AG10803 (cell line): ENCODE results near the gene KCNH5.
"Not testable (repeated sequence)": the region's sequence is repeated elsewhere in the genome, so short reads cannot be mapped to it uniquely, and the experiment has no call there.

Source experiments
- DNase-seq: peaks from one replicate; pipeline ENCODE4 v3.0.0; 2010; ENCODE audit warnings: low read depth
- H3K4me3 ChIP-seq: 2 replicates; pipeline ENCODE4 v1.5.1; 2011; ENCODE audit warnings: mild to moderate bottlenecking, low read length, control low read depth
- CTCF ChIP-seq: conservative IDR thresholded peaks from 2 replicates; pipeline ENCODE4 v1.5.1; 2011; ENCODE audit warnings: mild to moderate bottlenecking, low read length, control low read depth, inconsistent platforms

KCNH5 gene

GRCh38 chr14:62866376-62866775, 178.9 kb downstream of the KCNH5 start:
- no peak for TF ChIP-seq CTCF
- no peak overlapping the region for H3K4me3 ChIP-seq
- no peak for DNase-seq

- no peak for DNase-seq
- TF ChIP-seq CTCF, result no peak
- H3K4me3 ChIP-seq, result no peak overlapping the region
These were observed 180.7 kb downstream of the KCNH5 start for GRCh38 chr14:62864588-62864987.

GRCh38 chr14:62858011-62858410, 187.2 kb downstream of the KCNH5 start:
- not testable (repeated sequence) for DNase-seq, H3K4me3 ChIP-seq

GRCh38 chr14:62854951-62855350, 190.3 kb downstream of the KCNH5 start:
- TF ChIP-seq CTCF, result no peak
- no peak overlapping the region for H3K4me3 ChIP-seq
- DNase-seq, result no peak

GRCh38 chr14:62847168-62847567, 198.1 kb downstream of the KCNH5 start:
- no peak overlapping the region for H3K4me3 ChIP-seq
- DNase-seq, result no peak
- no peak for TF ChIP-seq CTCF

GRCh38 chr14:62844546-62844945, 200.7 kb downstream of the KCNH5 start:
- no peak overlapping the region for H3K4me3 ChIP-seq
- no peak for TF ChIP-seq CTCF
- no peak for DNase-seq

GRCh38 chr14:62824086-62824485, 221.2 kb downstream of the KCNH5 start:
- TF ChIP-seq CTCF, result no peak
- no peak for DNase-seq
- no peak overlapping the region for H3K4me3 ChIP-seq

GRCh38 chr14:62819931-62820330, 225.3 kb downstream of the KCNH5 start:
- H3K4me3 ChIP-seq, result no peak overlapping the region
- no peak for DNase-seq
- TF ChIP-seq CTCF, result no peak
